WERI-Rb-1 (cell line): Measurements from ENCODE around the gene CNOT8.

Experiments used
- DNase-seq: peaks from one replicate; pipeline ENCODE4 v3.0.0-alpha.2; 2020
- H3K27ac ChIP-seq: fragments of 250-450 bp; sonication (Bioruptor Pico); 2 replicates; pipeline ENCODE4 v1.5.1; 2020; ENCODE audit warnings: mild to moderate bottlenecking, moderate library complexity
- H3K27me3 ChIP-seq: fragments of 250-450 bp; sonication (Bioruptor Pico); 2 replicates; pipeline ENCODE4 v1.5.1; 2021; ENCODE audit warnings: mild to moderate bottlenecking, low read depth, moderate library complexity; ENCODE audit not compliant: insufficient read depth, severe bottlenecking
- H3K36me3 ChIP-seq: fragments of 250-450 bp; sonication (Bioruptor Pico); 2 replicates; pipeline ENCODE4 v1.5.1; 2020; ENCODE audit warnings: mild to moderate bottlenecking, moderate library complexity
- H3K4me3 ChIP-seq: 2 replicates; pipeline ENCODE4 v1.5.1; 2011; ENCODE audit warnings: low read depth, mild to moderate bottlenecking, control low read depth, low read length
- H3K9me3 ChIP-seq: fragments of 250-450 bp; sonication (Bioruptor Pico); 2 replicates; pipeline ENCODE4 v1.5.1; 2021; ENCODE audit warnings: mild to moderate bottlenecking, moderate library complexity; ENCODE audit not compliant: severe bottlenecking
- TF ChIP-seq, protein P1 (sequence below): IDR thresholded peaks from 2 replicates; pipeline ENCODE4 v1.5.1; 2011; ENCODE audit warnings: low read depth, mild to moderate bottlenecking, control low read depth, inconsistent platforms, low read length

CNOT8 gene

GRCh38 chr5:154917757-154918156 is 59.3 kb downstream of the CNOT8 start:
- peaks cover 41% of the 10 kb centered on the region for H3K36me3 ChIP-seq

DNA sequence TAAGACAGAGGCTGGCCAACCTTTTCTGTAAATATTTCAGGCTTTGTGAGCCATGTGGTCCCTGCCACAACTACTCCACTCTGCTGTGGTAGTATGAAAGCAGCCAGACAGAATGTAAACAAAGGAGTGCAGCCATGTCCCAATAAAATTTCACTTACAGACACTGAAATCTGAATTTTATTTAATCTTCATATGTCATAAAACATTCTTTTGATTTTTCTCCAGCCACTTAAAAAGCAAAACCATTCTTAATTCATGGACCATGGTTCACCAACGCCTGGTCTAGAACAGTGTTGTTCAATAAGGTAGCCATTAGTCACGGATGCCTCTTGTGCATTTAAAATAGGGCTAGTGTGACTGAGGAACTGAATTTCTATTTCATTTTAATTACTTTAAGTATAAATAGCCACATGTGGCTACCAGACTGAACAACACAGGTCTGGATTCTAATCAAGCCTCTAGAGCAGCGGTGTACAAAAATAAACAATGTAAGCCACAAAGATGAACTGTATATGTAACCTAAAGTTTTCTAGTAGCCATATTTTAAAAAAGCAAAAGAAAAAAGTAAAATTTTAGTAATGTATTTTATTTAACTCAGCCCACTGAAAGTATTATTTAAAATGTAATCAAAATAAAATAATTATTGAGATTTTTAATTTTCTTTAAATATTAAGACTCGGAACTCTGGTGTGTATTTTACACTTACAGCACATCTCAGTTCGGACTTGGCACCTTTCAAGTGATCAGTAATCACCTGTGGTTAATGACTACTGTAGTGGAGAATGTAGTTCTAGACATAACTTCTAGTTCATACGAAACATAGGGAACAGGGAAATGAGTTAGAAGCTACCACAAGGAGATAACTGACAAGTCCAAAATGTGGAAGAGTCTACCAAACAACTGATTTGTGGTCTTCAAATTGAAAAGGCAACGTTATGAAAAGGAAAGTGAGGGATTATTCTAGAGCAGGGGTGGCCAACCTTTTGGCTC is 65.3 kb downstream of the CNOT8 start:
- Histone ChIP-seq H3K36me3 (peaks cover 53% of the 10 kb centered on the region), H3K27me3 (no peaks in the 10 kb centered on the region), H3K9me3 (no peaks in the 10 kb centered on the region), H3K4me3 (no peak overlapping the region), H3K27ac (no peak overlapping the region)
- TF ChIP-seq, protein P1, sequence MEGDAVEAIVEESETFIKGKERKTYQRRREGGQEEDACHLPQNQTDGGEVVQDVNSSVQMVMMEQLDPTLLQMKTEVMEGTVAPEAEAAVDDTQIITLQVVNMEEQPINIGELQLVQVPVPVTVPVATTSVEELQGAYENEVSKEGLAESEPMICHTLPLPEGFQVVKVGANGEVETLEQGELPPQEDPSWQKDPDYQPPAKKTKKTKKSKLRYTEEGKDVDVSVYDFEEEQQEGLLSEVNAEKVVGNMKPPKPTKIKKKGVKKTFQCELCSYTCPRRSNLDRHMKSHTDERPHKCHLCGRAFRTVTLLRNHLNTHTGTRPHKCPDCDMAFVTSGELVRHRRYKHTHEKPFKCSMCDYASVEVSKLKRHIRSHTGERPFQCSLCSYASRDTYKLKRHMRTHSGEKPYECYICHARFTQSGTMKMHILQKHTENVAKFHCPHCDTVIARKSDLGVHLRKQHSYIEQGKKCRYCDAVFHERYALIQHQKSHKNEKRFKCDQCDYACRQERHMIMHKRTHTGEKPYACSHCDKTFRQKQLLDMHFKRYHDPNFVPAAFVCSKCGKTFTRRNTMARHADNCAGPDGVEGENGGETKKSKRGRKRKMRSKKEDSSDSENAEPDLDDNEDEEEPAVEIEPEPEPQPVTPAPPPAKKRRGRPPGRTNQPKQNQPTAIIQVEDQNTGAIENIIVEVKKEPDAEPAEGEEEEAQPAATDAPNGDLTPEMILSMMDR, result no peak
- no peak for DNase-seq

More at GRCh38 chr5:154917757-154918156, 59.3 kb downstream of the CNOT8 start:
- TF ChIP-seq, protein P1, result no peak
- Histone ChIP-seq H3K4me3 (no peak overlapping the region), H3K27ac (no peak overlapping the region), H3K27me3 (no peaks in the 10 kb centered on the region), H3K9me3 (no peaks in the 10 kb centered on the region)
- DNase-seq, result no peak
